ENCODE results near the gene DVL2.

Gene DVL2

DNA sequence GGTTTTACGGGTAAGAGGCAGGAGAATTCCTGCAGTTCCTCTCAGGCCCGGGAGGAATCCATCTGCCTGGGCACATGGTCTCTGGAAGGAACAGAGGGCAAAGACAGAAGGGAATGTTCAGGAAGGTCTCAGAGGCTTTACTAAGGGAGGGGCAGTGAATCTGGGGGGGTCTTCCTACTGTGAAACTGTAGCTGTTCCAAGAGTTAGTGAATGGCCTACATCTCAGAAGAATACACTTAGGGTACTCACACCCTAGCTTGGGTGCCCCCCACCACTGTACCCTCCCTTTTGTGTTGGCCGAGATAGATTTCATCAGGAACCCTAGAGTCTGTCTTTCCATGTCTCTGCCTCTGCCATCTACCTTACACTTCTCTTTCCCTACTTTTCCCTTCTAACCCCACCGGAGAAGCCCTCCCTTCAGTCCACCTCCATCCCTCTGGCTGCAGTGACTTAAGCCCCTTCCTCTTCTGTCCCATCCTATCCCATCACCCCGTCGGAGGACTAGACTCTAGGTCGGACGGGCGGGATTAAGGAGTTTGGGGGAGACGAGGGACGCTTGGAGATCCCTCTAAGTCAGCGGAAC lies 15.0 kb downstream of the DVL2 start:
- no peak for DNase-seq (ENCODE audit: low read depth)

DNA sequence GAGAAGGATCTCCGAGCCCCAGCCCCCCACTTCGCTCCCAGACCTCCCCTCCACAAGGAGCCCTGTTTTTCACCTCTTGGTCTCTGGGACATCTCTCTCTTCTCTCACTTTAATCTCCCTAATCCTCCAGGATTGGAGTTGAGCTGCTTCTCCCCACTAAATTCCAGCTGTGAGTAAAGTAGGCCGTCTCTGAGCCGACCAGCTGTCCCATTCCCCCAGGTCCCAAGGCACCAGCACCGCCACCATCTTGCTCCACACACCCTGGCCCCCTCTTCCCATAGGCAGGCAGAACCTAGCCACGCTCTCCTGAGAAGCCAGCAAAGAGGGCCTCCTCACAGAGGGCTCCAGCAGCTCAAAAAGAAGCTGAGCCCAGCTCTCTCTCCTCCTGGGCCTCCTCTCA lies 15.6 kb downstream of the DVL2 start:
- DNase-seq (ENCODE audit: low read depth): no peak

DNA sequence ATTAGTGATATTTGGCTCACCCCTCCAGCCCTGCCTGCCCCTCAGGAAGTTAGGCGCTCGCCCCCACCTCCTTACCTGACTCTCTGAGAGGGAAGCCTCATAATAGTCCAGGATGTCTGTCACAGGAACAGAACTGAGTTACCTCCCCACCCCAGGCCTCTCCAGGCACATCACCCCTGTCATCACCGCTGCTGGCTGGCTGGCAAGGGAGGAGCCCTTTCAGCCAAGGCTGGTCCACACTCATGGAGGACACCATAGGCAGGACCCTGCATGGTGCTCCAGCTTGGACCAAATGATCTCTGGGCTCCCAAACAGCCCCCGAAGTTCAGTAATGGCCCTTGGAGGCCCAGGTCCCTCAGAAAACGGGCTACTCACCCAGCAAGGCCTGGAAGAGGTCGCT lies 16.2 kb downstream of the DVL2 start:
- DNase-seq (ENCODE audit: low read depth): no peak

DNA sequence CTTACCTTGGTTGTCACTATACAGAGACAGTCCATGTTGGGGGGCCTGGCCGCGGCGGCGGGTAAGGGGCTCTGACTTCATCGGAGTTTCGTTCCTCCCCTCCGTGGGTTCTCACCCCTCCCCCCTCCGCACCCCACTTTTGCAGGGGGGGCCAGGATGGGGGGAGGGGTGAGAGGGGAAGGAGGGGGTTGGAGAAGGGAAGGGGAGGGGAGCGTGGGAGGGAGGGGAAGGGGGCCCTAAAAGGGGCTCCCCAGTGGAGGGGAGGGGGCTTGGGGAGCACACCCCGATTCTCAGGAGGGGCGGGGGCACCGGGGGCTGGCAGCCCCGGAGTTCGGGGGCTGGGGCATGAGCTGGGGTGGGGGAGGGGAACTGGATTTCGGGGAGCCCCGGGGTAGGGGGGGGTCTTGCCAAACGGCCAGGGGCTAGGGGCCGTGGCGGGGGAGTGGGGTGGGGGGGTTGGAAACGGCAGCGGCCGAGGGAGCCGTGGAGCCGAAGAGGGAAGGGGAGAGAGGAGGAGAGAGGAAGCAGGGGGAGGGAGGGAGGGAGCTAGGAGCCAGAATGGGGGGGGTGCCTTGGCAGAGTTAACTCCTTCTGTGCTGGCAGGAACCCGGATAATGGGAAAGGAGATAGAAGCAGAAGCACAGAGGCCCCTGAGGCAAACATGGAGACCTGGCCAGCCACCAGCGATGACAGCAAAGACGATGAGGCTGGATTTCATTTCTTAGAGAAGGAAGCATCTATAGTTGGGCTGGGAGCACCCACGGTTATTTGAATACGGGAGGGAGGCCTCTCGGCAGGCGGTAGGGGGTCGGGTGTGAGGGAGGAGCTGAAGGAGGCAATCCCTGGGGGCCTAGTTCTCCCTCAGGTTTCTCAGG lies 17.0 kb downstream of the DVL2 start:
- DNase-seq (ENCODE audit: low read depth): no peak

DNA sequence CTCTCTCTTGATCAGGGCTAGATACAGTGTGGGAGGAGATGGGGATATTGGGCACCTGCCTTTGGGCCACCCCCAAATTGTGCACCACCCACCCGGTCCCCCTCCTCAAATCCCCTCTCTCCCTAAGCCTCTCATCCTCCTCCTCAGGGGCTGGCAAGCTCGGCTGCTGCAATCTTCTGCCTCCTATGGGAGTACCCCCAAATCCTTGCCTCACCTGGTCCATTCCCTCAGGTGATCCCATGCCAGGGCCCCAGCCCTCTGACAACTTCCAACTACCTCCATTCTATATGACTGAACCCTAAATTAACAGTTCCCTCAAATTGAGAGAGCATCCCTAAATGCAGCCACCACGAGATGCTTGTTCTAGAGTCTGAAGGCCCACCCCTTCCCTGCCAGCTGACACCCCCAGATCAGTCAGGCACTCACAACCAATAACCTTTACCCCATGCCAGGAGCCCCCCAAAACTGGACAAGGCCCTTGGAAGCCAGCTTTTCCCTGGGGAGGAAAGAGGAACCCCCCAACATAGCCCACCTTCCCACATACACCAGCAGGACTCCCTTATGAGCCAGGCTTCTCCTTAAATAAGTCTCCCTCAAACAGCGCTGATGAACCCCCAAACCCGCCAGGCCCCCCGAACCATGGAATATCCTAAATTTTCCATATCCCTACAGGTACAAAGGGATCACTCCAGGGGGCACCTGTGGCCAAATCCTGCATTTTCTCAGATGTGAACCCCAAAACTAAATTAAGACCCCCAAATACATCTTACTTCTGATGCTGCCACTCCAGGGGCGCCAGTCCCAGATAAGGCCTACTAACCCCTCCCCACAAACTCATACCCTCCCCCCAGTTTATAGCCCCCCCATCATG lies 17.8 kb downstream of the DVL2 start:
- no peak for DNase-seq (ENCODE audit: low read depth)

DNA sequence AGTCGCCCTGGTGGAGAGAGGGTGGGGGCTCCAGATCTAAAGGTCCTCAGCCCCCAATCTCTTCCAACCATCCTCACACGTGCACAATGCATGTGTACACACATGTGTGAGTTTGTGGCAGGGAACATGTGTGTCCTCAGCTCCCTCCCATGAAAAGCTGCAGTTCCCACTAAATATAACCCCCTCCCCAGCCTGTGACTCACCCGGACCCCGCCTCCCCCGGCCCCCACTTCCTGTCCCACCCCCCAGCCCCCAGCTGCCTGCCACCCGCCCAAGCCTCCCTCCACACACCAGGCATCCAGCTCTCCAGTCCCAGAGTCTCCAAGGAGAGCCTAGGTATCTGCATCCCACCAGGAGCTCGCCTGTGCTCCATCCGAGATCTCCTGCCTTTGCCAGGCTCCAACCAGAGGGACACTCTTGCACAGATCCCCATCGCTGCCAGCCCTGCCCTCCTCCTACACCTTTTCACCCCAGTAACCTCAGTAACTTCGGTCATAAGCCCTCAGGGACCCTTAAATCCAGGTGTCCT lies 18.6 kb downstream of the DVL2 start:
- DNase-seq (ENCODE audit: low read depth): no peak

DNA sequence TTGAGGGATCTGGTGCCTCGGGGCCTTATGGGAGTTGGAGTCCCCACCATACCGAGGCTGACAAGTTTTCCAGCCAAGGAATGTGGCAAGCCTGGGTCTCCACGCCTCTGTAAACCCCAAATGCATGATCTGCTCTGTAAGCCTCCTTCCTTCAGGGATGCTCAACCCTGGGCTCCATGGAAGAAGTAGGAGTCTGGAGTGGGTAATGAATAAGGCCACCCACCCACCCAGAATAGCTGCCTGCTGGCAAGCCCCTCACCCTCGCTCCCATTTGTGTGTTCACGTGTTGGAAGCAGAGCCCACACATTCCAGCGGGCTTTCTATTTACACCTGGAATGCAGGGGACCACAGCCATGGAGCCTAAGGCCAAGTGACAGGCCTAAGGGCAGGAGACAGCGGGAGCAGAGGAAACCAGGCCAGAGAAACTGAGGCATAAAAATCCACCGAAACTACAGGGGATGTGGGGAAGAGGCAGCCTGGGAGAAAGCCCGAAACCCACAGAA lies 19.1 kb downstream of the DVL2 start:
- DNase-seq (ENCODE audit: low read depth): no peak

DNA sequence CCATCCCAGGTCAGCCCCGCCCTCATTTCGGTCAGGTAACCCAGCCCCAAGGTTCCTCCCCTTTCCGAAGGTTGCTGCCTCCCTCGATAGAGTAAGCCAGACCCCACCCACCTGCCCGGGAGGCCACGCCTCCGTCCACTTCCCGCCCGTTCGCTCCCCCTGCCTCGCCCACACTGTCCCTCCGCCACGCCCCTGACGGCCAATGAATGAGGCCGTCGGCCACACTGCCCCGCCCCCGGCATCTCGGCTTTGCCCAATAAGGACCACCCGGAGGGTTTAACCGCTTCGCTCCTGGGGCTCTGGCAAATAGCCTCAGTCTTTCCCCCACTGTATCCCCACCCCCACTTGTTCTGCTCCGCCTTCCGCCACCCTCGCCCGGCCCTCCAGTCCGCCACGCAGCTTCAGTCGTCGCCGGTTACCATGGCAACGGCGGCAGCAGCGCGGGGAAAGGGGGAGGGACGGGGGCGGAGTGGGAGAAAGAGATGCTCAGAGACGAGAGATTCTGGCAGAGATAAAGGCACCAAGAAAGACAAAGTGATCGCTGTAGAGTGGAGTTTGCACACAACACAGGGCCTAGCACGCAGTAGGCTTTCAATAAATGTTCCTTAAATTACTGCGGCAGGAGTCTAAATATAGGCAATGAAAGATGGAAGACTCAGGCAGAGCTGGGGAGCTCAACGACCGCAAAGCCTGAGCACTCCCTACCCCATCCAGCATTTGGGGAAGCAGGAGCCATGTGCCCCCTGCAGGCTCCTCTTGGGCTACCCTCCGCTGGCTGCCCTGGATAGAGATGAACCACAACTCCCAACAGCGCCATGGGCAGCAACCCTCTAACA lies 19.8 kb downstream of the DVL2 start:
- peak; percentile 99 for DNase-seq (ENCODE audit: low read depth)

DNA sequence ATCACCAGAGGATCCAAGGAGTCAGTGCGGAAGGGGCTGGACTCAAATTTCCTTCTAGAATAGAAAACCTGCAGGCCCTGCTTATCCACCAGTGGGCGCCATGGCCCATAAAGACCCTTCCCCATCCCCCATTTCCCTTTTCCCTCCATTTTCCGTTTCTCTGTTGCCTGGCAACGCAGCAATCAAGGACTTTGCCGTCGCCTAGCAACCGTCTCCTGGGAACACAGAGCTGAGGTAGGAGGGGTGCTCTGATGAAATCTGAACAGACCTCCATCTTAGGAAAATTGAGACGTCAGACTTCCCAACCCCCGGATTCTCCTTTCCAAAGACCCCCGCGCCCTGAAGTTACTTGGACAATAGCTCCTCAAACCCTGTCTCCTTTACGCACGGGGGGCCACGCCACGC lies 20.4 kb downstream of the DVL2 start:
- DNase-seq (ENCODE audit: low read depth): no peak

DNA sequence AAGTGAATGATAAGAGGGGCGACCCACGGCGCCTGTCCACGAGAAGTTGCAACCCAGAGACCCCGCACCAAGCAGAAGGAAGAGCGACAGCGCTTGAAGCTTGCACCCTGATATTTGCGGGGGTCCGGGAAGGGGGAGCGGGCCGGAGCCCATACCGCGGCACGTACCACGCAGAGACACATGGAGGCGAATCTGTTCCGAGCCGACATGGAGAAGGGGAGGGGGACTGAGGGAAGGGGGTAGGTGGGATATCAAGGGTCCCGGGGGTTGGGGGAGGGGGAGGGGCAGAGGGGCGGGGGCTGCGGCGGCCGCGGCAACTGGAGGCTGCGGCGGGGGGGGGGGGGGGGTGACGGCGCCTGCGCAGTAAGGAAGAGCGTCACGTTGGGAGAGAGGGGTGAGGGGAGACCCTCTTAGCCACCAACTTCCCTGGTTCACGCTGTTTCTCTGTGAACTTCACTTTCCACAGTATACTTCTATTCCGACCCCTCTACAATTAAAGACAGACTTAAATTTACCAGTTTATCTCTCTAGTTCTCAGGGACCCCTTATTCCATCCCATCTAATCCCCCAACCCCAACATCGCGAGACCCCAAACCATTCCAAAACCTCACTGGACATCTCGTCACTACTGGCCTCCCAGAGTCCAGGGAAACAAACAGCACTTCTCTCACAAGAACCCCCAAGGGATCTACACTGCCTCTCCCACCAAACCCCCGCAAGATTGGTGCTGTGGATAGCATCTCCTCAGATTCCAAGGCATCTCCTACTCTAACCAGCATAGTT lies 22.6 kb downstream of the DVL2 start:
- DNase-seq (ENCODE audit: low read depth): no peak

DNA sequence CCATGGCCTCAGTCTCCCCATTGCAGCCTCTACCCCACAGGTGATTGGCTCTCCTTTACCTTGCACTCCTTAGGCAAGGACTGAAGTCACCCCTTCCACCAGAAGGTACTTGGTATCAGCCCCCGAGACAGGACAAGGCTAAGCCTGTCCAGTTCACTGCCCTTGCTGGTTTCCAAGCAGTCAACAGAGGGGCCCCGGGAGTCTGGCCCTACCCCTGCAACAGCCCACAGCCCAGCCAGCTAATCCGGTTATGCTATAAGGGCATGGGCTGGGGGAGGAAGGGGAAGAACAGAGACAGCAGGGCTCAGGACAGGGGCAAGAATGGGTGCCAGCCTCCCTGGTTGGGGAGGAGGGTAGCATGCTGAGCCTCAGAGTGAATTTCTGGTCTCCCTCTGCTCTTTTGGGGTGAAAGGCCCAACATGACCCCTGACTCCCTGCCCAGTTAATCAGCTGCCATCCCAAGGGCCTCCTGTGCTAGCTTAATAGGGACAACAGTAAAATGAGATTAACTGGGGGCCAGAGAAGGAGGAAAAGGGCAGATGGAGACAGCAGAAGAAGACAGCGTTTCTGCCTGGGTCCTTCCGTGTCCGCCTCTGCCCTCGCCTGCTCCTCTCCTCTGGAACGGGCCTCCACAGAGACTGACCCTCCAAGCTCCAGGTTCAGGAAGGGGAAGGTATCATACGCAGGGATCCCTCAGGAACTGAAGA lies 25.4 kb downstream of the DVL2 start:
- no peak for DNase-seq (ENCODE audit: low read depth)

DNA sequence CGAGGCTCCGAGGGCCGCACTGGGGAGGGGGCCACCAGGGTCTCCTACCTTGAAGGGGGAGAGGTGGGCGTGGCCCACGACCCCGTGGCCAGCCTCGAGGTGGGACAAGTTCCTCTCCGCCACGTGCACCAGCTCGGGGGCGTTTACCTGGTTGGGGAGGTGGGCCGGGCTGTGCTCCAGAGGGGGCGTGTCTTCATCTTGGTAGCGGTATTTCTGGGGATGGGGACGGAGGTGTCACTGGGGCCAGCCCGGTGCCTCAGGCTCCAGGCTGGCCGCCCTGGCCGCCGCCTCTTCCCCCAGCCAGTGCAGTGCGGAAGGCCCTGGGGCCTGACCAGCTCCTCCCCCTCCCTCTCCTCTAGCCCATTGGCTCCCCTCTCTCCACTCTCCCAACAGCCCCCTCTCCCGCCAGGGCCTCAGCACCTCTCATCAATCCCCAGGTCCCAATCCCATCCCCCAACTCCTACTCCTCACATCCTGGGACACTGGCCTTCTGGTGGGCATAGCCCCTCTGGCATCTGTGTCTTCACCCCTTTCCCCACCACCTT lies 26.2 kb downstream of the DVL2 start:
- no peak for DNase-seq (ENCODE audit: low read depth)

DNA sequence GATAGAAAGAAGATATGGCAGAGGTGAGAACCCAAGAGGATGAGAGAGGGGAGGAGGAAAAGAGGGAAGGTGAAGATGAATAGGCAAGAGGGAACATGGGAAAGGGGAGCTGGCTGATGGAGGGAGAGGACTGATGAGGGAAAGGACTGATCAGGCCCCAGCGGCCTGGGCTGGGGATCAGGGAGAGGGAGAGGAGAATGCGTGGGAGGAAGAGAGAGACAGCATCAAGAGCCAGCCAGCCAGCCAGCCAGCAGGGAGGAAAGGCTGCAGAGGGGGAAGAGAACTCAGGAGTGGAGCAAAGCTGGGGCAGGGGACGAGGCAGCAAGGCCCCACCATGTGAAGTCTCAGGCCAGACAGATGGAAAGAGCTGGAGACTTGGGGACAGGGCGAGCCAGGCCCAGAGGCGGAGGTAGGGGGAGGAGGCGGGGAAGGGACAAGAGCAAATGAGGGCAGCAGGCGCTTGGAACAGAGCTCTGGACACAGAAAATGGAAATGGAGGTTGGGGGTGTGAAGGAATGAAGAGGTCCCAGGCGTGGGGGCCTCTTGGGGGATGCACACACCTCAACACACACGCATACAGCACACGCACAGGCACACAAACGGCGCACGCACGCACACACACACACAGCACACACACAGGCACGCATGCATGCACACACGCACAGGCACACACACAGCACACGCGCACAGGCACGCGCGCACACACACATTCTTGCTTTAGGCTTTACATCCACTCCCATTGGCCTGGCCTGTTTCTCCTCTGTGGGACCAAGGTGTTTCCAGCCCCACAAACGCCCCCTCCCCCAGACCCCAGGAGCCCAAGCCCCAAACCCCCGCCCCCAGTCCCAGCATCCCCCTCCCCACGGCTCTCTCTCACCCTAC lies 27.0 kb downstream of the DVL2 start:
- DNase-seq (ENCODE audit: low read depth): no peak

DNA sequence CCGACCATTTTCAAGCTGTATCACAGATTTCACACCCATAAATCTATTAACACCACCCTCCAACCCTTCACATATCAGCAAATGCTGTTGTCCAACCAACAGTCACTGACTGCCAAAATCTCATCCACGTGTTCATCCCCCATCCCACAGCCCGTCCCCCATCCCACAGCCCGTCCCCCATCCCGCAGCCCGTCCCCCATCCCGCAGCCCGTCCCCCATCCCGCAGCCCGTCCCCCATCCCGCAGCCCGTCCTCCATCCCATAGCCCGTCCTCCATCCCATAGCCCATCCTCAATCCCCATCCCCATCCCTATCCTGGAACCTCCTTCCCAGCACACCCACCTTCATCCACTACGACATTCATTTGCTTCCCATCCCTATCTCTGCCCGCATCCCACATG lies 28.8 kb downstream of the DVL2 start:
- DNase-seq (ENCODE audit: low read depth): no peak

DNA sequence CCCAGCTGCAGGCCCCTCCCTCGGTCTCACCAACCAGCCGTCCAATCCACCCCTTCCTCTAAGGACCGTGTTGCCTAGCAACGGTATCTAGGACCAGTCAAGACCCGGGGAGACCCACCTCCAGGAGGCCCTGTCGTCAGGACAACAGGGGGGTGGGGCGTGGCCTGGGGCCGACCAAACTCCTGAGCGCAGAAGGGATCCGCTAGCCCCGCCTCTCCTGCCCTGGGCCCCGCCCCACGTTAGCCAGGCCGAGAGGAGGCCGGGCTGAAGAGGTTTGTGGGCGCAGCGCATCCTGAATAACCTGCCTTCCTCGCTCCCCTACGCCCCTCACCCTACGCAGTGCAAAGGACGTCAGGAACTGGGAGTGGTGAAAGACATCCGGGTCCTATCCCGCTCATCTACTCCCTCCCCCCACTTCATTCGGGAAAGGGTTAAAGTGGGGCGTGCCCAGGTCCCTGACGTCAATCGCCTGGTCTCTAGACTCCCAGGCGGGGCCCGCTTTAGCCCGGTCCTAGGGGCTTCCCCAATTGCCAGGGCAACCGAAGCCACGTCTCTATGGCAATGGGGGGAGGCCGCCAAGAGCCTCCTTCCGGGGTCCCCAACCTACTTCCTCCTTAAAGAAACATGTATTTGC lies 29.4 kb downstream of the DVL2 start:
- DNase-seq (ENCODE audit: low read depth): peak; percentile 92

DNA sequence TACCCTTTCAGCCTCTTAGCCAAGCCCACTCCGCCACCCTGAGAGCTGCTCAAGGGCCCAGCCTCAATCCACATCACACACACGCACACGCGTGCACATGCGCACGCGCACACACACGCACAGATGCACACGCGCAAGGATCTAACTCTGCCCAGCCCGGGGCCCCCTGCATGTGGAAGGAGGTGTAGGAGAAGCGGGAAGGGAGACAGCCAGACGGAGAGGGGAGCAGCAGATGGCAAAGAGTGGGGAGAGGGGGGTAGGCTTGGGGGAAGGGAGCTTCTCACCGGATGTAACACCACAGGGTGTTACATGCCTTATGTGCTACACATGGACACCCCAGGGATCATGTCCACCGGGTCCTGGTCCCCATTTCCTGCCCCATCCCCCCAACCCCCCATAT lies 30.0 kb downstream of the DVL2 start:
- no peak for DNase-seq (ENCODE audit: low read depth)

DNA sequence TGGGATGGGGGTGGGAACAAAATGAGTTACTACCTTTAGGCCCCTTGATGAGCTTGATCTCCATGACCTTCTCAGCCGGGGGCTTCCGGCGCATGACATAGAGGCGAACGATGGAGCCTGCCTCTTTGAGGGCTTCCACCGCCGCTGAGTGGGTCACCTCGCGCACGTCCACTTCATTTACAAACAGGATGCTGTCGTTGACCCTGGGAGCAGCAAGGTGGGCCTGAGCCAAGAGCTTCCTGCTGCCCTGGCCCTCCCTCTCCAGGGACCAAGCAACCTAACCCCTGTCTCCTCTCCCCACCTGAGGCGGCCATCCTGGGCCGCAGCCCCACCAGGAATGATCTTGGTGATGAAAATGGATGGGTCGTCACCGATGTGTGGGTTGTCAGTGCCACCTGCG lies 30.9 kb downstream of the DVL2 start:
- no peak for DNase-seq (ENCODE audit: low read depth)

All from activated gamma-delta T cell treated with anti-CD3 and anti-CD28 coated beads, Interleukin-2, amount 50 U/mL, for 16 hours (primary cell).